ENCODE data around the gene LUC7L.
A peak's percentile ranks its signal among the peaks of the same experiment; 100 is the strongest.
"Not testable (repeated sequence)": the region's sequence is repeated elsewhere in the genome, so short reads cannot be mapped to it uniquely, and the experiment has no call there.

Gene LUC7L

DNA sequence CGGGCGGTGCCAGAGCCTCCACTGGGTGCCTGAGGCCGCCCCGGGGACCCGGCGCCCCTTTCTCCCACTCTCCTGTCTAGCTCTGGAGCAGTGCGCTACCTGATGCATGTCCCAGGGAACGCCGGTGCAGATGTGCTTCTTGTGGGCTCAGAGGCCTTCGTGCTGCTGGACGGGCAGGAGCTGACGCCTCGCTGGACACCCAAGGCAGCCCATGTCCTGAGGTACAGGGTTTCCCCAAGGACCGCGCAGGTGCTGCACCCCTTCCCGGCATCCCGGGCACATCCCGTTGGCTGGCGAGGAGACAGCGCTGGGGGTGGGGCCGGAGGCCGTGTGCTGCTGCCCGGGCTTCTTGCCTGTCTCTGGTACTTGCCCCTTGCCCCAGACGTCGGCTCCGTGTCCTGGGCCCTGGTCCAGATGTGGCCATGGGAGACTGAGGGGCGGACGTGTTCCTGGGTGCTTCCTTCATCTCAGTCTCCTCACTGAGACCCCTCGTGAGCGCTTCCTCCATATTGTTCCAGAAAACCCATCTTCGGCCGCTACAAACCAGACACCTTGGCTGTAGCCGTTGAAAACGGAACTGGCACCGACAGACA, 34.0 kb upstream of the LUC7L start:
- no peak for DNase-seq

DNA sequence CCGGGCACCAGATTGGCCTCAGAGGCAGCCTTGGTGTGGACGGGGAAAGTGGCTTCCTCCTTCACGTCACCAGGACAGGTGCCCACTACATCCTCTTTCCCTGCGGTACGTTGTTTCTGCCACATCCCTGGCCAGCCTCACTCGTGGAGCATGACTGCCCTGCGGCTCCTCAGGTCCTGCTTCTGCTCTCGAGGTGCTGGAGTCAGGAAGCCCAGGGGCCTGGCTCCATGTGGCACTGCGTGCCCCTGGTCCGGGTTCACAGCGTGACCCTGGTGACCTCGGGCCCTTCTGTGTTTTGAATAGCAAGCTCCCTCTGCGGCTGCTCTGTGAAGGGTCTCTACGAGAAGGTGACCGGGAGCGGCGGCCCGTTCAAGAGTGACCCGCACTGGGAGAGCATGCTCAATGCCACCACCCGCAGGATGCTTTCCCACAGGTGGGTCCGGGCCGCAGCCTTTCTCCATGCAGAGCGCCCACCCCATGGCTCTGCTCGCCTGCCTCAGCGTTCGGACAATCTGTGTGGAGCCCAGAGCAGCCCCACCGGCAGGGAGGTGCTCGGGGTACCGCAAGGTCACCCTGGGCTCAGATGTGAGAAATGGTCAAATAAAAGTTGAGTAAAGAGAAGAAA, 33.0 kb upstream of the LUC7L start:
- DNase-seq = no peak

DNA sequence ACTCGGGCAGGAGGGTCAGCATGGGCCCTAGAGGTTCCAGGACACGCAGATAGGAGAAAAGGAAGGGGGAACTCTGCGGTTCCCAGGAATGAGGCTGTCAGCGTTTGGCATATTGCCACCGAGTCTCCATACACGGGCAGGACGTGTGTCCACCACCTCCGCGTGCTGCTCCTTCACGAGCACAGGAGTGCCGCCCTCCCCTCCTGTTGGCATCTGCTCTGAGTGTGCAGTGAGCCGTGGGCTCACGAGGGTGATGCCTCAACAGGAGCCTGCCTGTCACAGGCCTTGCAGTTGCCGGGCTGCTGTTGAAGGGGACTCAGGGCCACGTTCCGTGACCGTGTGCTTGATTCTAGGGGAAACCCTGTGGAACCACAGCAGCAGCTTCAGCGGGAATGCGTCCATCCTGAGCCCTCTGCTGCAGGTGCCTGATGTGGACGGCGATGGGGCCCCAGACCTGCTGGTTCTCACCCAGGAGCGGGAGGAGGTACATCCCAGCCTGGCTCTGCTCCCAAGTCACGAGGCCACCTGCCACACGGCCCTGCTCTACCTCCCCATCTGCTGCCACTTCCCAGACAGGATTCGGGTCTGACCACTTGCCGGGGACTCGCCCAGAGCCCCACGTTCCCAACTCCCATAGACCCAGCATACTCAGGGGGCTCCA, 31.9 kb upstream of the LUC7L start:
- DNase-seq = no peak

DNA sequence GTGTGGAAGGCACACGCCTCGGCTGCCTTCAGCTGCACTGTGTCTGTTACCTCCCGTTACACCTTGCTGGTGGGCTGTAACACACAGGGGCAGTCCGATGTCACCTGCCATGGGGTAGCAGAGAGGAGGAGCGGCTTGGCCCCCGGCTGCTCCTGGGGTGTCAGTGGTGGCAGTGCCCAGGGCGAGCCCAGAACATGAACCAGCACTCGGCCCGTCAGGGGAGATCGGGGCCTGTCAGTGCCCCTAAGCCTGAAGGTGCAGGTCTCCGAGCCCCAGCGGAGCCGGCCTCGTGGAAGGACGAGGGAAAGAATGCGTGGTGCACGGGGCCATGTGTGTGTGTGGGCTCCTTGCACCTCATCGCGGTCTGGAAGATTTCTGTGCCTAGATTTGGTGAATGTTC, 31.1 kb upstream of the LUC7L start:
- no peak for DNase-seq

DNA sequence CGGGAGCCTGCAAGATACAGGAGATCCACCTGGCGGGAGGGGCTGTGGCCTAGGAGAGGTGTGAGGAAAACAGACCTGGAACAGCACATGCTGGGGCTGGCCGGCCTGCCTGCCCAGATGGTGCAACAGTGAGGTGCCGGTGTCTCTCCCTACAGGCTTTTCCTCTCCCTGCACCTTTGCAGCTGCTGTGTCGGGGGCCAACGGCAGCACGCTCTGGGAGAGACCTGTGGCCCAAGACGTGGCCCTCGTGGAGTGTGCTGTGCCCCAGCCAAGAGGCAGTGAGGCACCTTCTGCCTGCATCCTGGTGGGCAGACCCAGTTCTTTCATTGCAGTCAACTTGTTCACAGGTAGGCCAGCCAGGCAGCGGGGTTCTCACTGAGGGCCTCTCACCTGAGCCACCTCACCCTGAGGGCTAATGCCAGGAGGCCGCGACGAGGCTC, 30.6 kb upstream of the LUC7L start:
- no peak for DNase-seq

DNA sequence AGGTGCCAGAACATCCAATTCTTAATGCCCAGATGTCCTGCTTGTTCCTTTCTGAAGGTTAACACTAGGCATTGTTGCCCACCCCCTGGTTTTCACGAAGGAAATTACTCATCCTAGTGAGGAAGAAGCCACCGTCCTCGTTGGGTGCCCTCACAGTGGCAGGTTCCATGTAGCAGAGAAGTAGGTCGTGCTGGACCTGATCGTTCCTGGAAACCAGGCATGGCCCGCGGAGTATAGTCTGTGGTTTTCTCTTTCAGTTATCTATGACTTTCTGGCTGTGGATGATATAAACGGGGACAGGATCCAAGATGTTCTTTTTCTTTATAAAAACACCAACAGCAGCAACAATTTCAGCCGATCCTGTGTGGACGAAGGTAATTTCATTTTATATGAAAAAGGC, 30.0 kb upstream of the LUC7L start:
- DNase-seq = no peak

DNA sequence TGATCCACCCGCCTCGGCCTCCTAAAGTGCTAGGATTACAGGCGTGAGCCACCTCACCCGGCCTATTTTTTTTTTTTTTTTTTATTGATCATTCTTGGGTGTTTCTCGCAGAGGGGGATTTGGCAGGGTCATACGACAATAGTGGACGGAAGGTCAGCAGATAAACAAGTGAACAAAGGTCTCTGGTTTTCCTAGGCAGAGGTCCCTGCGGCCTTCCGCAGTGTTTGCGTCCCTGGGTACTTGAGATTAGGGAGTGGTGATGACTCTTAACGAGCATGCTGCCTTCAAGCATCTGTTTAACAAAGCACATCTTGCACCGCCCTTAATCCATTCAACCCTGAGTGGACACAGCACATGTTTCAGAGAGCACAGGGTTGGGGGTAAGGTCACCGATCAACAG, 28.8 kb upstream of the LUC7L start:
- DNase-seq = not testable (repeated sequence)

DNA sequence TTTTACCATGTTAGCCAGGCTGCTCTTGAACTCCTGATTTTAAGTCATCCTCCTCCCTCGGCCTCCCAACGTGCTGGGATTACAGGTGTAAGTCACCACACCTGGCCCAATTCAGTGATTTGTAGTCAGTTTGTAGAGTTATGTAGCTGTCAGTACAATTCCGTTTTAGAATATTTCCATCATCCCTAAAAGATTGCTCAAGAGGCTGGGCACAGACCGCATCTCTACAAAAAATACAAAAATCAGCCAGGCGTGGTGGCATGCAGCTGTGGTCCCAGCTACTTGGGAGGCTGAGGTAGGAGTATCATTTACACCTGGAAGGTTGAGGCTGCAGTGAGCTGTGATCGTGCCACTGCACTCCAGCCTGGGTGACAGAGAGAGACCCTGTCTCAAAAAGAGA, 25.9 kb upstream of the LUC7L start:
- DNase-seq = no peak

DNA sequence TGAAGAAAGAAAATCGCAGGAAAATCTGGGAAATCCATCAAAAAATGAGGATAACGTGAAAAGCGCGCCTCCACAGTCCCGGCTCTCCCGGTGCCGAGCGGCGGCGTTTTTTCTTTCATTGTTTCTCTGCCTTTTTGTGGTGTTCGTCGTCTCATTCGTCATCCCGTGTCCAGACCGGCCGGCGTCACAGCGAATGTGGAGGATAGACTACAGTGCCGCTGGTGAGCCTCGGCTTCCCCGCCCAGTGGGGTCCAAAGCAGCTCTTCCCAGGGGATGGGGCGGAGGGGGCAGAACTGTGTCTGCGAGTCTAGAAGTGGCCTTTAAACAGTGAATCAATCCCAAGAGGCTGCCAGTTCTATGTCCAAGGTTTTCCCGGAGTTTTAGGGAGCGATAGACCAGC, 25.2 kb upstream of the LUC7L start:
- no peak for DNase-seq

DNA sequence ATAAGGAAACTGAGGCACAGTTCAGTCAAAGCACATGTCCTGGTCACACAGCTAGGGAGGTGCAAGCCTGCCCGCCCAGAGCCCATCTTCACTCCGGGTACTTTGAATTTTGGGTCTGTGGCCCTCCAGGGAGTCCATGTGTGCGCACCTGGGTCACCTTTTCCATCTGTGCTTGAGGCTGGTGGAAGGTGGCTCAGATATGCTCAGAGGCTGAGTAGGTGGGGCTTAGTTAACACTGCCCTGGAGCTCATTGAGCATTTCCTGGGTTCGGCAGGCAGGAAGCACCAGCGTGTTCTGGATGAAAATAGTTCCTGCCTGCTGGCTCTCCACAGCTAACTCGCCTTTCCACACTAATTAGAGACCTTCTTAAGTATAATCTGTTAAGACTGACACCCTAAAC, 24.6 kb upstream of the LUC7L start:
- DNase-seq = no peak

DNA sequence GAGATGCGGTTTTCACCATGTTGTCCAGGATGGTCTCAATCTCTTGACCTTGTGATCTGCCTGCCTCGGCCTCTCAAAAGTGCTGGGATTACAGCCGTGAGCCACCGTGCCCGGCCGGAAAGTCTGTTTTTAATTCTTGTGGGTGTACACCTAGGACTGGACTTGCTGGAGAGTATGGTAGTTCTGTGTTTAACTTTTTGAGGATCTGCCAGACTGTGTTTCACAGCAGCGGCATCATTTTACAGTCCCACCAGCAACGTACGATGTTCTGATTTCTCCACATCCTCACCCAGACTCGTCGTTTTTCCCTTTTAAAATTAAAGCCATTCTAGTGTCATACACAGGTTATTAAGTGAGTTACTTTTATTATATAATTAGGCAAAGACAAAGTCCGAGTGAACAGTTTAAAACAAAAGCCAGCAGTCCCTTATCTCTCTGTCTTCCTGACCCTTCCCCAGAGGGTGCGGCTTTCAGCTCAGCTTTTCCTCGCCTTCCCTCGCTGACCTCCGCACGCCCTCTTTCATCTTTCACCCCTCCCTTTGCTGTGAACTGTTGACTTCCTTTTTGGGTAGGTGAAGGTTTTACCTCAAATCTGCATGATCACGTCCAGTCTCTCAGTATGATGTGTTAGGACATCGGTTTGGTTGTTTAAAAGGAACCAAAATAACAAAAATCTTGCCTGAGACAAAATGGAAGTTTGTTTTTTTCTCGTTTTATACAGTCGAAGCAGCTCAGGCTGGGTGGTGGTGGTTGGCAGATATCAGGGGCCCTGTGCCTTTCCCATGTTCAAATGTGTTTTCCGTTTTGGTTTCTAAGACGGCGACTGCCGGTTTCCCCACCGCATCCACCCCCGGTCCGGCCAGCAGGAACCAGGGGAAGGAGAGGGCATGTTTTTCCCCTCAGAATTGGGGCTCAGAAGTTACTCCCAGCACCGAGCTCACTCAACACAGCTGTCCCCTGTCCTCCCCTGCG, 23.4 kb upstream of the LUC7L start:
- peak; percentile 8 for DNase-seq

DNA sequence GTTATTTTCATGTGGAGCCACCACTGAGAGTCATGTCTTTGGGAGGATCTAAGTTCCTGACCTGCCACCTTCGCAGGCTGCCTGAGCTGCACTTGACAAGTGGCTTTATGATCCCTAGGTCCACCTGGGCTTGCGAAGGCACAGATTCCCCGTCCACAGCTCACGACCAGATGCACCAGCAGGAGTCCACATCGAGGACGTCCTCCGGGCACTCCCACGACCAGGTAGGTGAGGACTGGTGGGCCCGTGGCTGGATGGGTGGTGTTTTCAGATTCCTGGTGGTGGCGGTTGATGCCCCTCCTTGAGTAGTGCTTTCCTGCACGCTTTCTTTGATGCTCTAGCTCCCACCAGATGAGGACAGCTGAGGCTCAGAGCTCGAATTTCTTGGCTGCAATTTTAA, 20.2 kb upstream of the LUC7L start:
- no peak for DNase-seq

DNA sequence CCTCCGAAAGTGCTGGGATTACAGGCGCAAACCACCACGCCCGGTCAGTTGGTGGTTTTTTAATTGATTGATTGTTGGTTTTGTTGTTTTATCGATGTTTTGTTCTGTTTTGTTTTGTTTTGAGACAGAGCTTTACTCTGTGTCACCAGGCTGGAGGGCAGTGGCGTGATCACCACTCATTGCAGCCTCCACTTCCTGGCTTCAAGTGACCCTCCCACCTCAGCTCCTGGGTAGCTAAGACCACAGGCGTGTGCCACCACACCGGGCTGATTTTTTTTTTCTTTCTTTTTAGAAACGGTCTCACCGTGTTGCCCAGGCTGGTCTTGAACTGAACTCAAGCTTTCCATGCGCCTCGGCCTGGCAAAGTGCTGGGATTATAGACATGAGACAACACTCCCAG, 17.8 kb upstream of the LUC7L start:
- DNase-seq = no peak

DNA sequence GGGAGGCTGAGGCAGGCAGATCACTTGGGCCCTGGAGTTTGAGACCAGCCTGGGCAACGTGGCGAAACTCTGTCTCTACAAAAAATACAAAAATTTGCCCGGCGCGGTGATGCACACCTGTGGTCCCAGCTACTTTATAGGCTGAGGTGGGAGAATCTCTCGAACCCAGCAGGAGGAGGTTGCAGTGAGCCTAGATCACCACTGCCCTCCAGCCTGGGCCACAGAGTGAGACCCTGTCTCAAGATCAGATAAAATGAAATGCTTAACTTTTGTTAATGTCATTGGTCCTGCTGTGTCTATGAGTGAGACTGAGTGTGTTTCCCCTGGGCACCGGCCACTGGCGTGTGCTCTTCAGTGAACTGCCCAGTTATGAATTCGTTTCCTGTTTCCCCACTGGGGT, 15.9 kb upstream of the LUC7L start:
- DNase-seq = no peak

DNA sequence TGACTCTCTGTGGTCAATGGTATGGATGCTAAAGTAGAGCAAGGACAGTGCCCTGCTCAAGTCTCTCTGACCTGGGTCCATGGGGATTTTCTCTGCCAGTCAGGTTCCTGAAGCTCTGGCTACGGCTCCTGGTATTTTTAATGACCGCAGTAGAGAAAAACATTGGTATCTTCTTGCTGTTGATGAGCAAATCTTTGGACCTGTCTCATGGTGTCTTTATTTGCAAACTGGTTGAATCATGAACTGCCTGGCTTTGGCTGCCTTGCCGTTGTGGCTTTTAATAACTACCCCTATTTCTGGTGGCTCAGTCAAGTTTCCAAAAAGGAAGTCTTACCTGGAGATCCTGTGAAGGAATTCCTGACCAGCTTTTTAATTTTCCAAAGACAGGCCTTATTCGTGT, 14.1 kb upstream of the LUC7L start:
- no peak for DNase-seq

DNA sequence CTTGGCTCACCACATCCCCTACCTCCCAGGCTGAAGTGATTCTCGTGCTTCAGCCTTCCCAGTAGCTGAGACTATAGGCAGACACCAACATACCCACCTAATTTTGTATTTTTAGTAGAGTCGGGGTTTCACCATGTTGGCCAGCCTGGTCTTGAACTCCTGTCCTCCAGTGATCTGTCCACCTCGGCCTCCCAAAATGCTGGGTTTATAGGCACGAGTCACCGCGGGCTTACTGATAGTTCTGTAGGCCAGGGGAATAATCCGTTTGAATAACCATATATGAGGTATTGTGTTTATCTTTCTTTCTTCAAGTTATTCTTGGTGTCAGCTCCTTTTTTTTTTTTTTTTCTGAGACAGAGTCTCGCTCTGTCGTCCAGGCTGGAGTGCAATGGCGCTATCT, 13.0 kb upstream of the LUC7L start:
- DNase-seq = no peak

DNA sequence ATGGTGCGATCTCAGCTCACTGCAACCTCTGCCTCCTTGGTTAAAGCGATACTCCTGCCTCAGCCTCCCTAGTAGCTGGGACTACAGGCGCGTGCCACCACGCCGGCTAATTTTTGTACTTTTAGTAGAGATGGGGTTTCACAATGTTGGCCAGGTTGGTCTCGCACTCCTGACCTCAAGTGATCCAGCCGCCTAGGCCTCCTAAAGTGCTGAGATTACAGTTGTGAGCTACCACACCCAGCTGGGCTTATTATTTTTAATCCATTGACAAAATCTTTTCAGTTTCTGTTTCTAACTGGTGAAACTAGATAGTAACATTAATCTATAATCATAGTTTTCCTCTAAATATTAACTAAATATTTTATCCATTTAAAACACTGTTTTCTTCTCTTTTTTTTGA, 11.3 kb upstream of the LUC7L start:
- no peak for DNase-seq

DNA sequence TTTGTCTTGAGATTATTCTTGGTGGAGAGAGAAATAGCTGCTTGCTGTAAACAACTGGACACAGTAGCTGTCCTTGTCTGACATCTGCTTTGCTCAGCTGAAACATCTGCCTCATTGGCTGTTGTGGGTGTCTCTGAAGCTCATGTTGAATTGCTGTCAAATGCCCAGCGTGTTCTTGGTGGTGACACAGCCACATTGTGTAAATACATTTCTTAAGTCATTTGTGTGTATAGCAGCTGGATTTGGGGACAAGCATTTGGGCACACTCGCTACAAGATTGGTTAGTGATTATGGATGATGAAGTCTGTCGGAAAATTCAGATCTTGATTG, 10.7 kb upstream of the LUC7L start:
- no peak for DNase-seq

DNA sequence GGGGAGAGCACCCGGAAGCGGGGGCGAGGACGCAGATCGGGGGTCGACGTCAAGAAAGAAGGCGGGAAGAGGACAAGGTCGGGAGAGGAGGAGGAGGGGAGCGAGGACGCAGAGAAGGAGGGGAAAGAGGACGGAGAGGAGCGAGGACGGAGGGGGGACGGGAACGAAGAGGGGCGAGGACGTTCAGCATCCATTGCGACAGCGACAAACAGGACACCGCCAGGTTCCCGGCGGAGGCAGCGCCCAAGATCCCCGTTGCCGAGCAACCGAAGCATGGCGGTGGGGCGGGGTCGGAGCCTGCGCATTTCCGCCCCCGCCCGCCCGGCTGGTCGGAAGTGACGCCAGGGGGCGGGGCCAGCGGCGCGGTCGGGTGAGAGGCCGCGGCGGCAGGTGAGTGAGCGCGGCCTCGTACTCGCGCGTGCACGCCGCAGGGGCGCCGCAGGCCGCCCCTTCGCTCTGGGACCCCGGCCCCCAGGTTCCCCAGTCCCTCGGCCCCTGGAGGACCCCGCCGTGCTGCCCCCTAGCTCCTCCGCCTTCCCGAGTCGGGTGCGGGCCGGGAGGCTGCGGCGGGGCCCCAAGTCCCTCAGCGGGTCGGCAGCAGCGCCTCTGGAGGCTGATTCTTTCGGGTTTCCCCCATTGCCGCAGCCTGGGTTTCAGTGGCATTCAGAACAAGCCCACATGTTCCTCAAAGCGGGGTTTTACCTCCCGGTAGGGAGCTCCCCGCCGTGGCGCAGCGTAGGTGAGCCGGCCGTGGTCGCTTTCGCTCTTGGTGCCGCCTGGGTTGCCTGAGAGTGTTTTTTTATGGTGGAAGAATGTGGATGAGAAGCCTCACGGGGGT, 5.4 kb upstream of the LUC7L start, which contains the start of gene FAM234A:
FAM234A (plus strand) TSS at position 354 of the 838 bp plus-strand sequence. CDS start 19,593 bp downstream, outside the sequence.
- peak; percentile 93 for DNase-seq

DNA sequence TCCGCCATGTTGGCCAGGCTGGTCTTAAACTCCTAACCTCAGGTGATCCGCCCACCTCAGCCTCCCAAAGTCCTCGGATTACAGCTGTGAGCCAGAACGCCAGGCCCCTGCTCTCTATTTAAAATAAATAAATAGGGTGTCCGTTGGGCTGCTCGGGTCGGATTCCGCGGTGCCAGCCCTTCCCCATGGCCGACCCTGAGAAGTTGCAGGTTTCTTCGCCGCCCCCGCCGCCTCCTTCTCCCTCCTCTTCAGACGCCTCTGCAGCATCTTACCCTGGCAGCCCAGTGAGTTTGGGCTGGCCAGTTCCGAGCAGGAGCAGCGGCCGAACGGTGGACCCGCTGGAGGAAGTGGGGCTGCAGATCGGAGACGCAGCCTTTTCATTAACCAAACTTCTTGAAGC, 1.7 kb upstream of the LUC7L start:
- no peak for DNase-seq

DNA sequence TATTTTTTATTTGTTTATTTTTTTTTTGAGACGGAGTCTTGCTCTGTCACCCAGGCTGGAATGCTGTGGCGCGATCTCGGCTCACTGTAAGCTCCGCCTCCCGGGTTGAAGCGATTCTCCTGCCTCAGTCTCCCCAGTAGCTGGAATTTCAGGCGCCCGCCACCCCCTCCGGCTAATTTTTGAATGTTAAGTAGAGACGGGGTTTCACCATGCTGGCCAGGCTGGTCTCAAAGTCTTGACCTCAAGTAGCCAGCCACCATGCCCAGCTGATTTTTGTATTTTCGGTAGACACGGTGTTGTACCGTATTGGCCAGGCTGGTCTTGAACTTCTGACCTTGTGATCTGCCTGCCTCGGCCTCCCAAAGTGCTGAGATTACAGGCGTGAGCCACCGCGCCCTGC, 1.1 kb upstream of the LUC7L start:
- not testable (repeated sequence) for DNase-seq

DNA sequence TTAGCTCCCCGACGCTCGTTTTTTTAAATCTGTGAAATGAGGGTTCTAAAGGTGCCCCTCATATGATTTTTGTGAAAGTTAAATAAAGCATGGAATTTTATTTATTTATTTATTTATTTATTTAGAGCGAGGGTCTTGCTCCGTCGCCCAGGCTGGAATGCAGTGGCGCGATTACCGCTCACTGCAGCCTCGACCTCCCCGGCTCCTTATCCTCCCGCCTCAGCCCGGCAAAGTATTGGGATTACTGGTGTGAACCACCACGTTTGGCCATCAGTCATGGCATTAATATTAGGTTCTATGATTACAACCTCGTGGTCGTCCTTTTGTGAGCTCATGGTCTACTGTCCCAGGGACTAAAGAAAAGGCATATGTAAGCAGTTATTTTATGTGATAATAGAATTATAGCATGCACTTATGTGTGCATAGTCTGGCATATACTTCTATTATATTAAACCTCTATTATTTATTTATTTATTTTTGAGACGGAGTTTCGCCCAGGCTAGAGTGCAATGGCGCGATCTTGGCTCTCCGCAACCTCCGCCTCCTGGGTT, 557 bp upstream of the LUC7L start:
- no peak for DNase-seq

Data from stimulated activated naive CD4-positive, alpha-beta T cell treated with Interleukin-2 at 50 U/mL for 16 hours (primary cell).